ENCODE results near the gene KIFC3.
"Not testable (repeated sequence)": the region's sequence is repeated elsewhere in the genome, so short reads cannot be mapped to it uniquely, and the experiment has no call there.

KIFC3 gene

GRCh38 chr16:57804111-57804837 lies 2.0 kb upstream of the KIFC3 start:
- no peak for DNase-seq

- DNase-seq: no peak
These were observed 1.1 kb upstream of the KIFC3 start for GRCh38 chr16:57803134-57803990.

GRCh38 chr16:57801809-57802340 lies 416 bp downstream of the KIFC3 start:
- no peak for DNase-seq

- DNase-seq: no peak
These were observed 1.0 kb downstream of the KIFC3 start for GRCh38 chr16:57801098-57801808.

- no peak for DNase-seq
These were observed 1.8 kb downstream of the KIFC3 start for GRCh38 chr16:57800200-57801097.

- DNase-seq: no peak
These were observed 2.6 kb downstream of the KIFC3 start for GRCh38 chr16:57799600-57800199.

- no peak for DNase-seq
These were observed 3.2 kb downstream of the KIFC3 start for GRCh38 chr16:57798953-57799599.

- no peak for DNase-seq
These were observed 4.0 kb downstream of the KIFC3 start for GRCh38 chr16:57798267-57798810.

- DNase-seq: no peak
These were observed 4.6 kb downstream of the KIFC3 start for GRCh38 chr16:57797526-57798266.

- DNase-seq: no peak
These were observed 5.1 kb downstream of the KIFC3 start for GRCh38 chr16:57797216-57797525.

GRCh38 chr16:57796014-57796413 lies 6.3 kb downstream of the KIFC3 start:
- DNase-seq: not testable (repeated sequence)

GRCh38 chr16:57795431-57795878 lies 6.8 kb downstream of the KIFC3 start:
- peak; percentile 25 for DNase-seq

GRCh38 chr16:57794849-57795430 lies 7.4 kb downstream of the KIFC3 start:
- no peak for DNase-seq

GRCh38 chr16:57791893-57792461 lies 10.3 kb downstream of the KIFC3 start:
- DNase-seq: no peak

- no peak for DNase-seq
These were observed 10.9 kb downstream of the KIFC3 start for GRCh38 chr16:57791195-57791892.

GRCh38 chr16:57788951-57789350 lies 13.3 kb downstream of the KIFC3 start:
- no peak for DNase-seq

- no peak for DNase-seq
These were observed 13.9 kb downstream of the KIFC3 start for GRCh38 chr16:57788252-57788841.

GRCh38 chr16:57787519-57787905 lies 14.8 kb downstream of the KIFC3 start:
- no peak for DNase-seq
